ENCODE measurements around the gene RIN3.

DNA sequence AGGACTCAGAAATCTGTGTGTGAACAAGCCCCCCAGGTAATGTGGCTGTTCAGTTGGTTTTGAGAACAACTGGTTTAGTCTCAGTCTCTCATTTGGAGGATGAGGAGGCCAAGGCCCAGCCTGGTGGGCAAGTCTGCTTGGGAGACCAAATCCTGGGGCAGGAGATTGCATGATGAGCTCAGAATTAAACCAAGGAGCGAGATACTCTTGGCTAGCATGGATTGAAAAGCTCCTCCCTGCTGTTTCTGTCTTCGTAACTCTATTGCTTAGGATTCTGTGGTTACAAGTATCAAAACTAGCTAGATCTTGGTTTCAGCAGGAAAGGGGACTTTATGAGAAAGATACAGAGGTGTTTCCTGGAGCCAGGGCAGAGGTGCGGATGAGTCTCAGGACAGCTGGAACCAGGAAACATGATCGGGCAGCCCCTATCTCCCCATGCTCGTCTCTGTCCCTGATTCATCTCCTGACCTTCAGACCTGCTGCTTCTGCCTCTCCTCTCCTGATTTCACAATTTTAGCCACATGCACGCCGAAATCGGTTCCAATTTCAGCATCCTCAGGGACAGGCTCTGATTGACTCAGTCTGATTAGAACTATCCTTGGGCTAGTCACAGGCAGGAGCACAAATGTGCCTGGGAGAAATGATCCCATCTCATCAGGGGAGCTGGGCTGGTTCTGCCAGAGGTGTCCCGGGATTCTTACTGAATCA lies 40.2 kb upstream of the RIN3 start:
- TF ChIP-seq EZH2 (IDR thresholded peaks at IDR 0.05; ENCODE audit: insufficient read depth, poor library complexity, severe bottlenecking) = no peak
- TF ChIP-seq EZH2phosphoT487 (IDR thresholded peaks at IDR 0.05; ENCODE audit: insufficient read depth, low read depth) = no peak
